ENCODE measurements around the gene PSME1.

DNA sequence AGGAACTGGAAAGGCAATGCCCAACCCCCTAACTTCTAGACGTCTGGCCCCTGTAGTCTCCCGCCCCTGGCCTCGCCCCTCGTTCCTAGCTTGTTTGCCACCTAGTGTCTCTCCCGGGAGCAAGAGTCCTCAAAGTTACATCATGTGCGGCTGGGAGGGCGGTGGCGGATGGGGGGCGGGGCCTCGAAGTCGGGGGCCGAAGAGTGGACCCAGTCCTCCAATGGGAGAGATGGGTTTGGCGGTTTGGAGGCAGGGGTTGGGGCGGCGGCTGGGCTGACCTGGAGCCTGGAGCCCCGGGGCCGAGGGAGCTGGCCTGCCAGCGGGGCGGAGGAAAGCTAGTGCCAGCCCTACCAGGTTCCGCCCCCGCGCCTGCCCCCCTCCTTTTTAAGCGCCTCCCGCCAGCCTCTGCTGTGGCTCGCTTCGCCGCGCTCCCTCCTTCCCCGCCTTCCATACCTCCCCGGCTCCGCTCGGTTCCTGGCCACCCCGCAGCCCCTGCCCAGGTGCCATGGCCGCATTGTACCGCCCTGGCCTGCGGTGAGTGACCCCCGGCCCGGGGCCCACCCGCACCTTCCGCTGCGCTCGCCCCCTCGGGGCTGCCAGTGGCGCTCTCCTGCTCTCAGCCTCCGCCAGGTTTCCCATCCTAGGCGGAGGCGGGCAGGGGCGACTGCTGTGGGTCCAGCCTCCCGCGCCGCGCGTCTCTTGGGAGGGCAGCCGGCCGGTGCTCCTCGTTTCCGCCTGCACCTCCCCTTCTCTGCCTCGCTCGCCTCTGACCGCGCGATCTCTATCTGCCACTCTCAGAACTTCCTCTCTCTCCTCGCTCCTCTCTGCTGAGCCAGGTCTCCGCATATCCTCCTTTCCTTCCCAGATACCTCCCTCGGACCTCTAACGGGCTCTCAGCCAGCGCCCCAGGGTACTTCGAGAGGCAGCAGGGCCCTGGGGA is 41.8 kb upstream of the PSME1 start, which contains the start of gene PCK2:
- TF ChIP-seq GABPA (IDR thresholded peaks at IDR 0.05; ENCODE audit: low read depth): no peak
- TF ChIP-seq, protein P1, sequence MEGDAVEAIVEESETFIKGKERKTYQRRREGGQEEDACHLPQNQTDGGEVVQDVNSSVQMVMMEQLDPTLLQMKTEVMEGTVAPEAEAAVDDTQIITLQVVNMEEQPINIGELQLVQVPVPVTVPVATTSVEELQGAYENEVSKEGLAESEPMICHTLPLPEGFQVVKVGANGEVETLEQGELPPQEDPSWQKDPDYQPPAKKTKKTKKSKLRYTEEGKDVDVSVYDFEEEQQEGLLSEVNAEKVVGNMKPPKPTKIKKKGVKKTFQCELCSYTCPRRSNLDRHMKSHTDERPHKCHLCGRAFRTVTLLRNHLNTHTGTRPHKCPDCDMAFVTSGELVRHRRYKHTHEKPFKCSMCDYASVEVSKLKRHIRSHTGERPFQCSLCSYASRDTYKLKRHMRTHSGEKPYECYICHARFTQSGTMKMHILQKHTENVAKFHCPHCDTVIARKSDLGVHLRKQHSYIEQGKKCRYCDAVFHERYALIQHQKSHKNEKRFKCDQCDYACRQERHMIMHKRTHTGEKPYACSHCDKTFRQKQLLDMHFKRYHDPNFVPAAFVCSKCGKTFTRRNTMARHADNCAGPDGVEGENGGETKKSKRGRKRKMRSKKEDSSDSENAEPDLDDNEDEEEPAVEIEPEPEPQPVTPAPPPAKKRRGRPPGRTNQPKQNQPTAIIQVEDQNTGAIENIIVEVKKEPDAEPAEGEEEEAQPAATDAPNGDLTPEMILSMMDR (IDR thresholded peaks at IDR 0.05; ENCODE audit: insufficient read depth, low read length): no peak
